Measurements from ENCODE around the gene TGFBR3. TPM values are rescaled to one million over a fixed set of nuclear protein-coding genes. Genes with fewer than 3 reads are reported as not detected.

Gene TGFBR3
- total and polyA plus RNA-seq, 10 donors: 5.2 to 254 (median 166) TPM

- no peak for DNase-seq
- TF ChIP-seq POLR2A (IDR thresholded peaks at IDR 0.05): no peak
- TF ChIP-seq CTCF (IDR thresholded peaks at IDR 0.05 in 8 of 11, conservative IDR thresholded peaks at IDR 0.05 in 3 of 11): no peak
- TF ChIP-seq POLR2AphosphoS5 (IDR thresholded peaks at IDR 0.05): no peak
- H3K4me3 ChIP-seq: no peak overlapping the region
- H3K4me1 ChIP-seq: peaks cover 17 to 81% (median 47%) of the 10 kb centered on the region in 6 donors
- H3K27me3 ChIP-seq (replicated peaks in 1 of 7): no peaks in the 10 kb centered on the region
- 28 to 44% (median 31%) methylated on average over 6 of the region's 6 CpGs for WGBS, 5 donors
- H3K9me3 ChIP-seq: no peaks in the 10 kb centered on the region
- no peaks in the 10 kb centered on the region for H3K36me3 ChIP-seq
- intact Hi-C loops (cut with DNase I; ENCODE audit: low total_unique reads): no loop called here
- peak overlapping the region in 7 of 8 donors; percentile 12 to 54 (median 48) for H3K27ac ChIP-seq
Measured at GRCh38 chr1:91846007-91846638, 39.8 kb downstream of the TGFBR3 start.

GRCh38 chr1:91844862-91845528, 41.0 kb downstream of the TGFBR3 start:
- H3K27ac ChIP-seq: peak overlapping the region; percentile 14 to 54 (median 48)
- peaks cover 17 to 69% (median 37%) of the 10 kb centered on the region in 6 donors for H3K4me1 ChIP-seq
- no peak for TF ChIP-seq CTCF (IDR thresholded peaks at IDR 0.05 in 8 of 11, conservative IDR thresholded peaks at IDR 0.05 in 3 of 11)
- peak in 1 of 3 donors; percentile 17 for TF ChIP-seq POLR2AphosphoS5 (IDR thresholded peaks at IDR 0.05)
- TF ChIP-seq POLR2A (IDR thresholded peaks at IDR 0.05): no peak
- whole genome bisulfite sequencing, 5 donors: 70 to 84% (median 76%) methylated on average over 6 of the region's 6 CpGs
- no peaks in the 10 kb centered on the region for H3K27me3 ChIP-seq (replicated peaks in 1 of 7)
- H3K9me3 ChIP-seq: no peaks in the 10 kb centered on the region
- H3K4me3 ChIP-seq: no peak overlapping the region
- H3K36me3 ChIP-seq: no peaks in the 10 kb centered on the region
- DNase-seq: no peak
- intact Hi-C loops (cut with DNase I; ENCODE audit: low total_unique reads): no loop called here

GRCh38 chr1:91843843-91844242, 42.1 kb downstream of the TGFBR3 start:
- TF ChIP-seq POLR2A (IDR thresholded peaks at IDR 0.05): no peak
- Histone ChIP-seq H3K4me3 (no peak overlapping the region), H3K27me3 (replicated peaks in 1 of 7) (no peaks in the 10 kb centered on the region), H3K27ac (peak overlapping the region in 1 of 8 donors; percentile 1), H3K4me1 (peaks cover 17 to 68% (median 30%) of the 10 kb centered on the region in 6 donors), H3K9me3 (no peaks in the 10 kb centered on the region), H3K36me3 (no peaks in the 10 kb centered on the region)
- intact Hi-C loops (cut with DNase I; ENCODE audit: low total_unique reads): no loop called here
- 91 to 97% (median 94%) methylated on average over 3 of the region's 3 CpGs for WGBS, 5 donors
- no peak for DNase-seq

- Histone ChIP-seq H3K4me1 (peaks cover 13 to 58% (median 24%) of the 10 kb centered on the region in 6 donors), H3K4me3 (no peak overlapping the region), H3K27ac (peak overlapping the region in 2 of 8 donors; percentile 9 to 34), H3K36me3 (no peaks in the 10 kb centered on the region), H3K27me3 (replicated peaks in 1 of 7) (no peaks in the 10 kb centered on the region), H3K9me3 (no peaks in the 10 kb centered on the region)
- intact Hi-C loops (cut with DNase I; ENCODE audit: low total_unique reads): no loop called here
- TF ChIP-seq POLR2A (IDR thresholded peaks at IDR 0.05): no peak
- no peak for TF ChIP-seq CTCF (IDR thresholded peaks at IDR 0.05 in 8 of 11, conservative IDR thresholded peaks at IDR 0.05 in 3 of 11)
- TF ChIP-seq POLR2AphosphoS5 (IDR thresholded peaks at IDR 0.05): no peak
- no peak for DNase-seq
Measured at GRCh38 chr1:91842563-91842962, 43.4 kb downstream of the TGFBR3 start.
